Activated CD4-positive, CD25-positive, alpha-beta regulatory T cell (primary cell): ENCODE data around the gene KIR2DL1.
"Not testable (repeated sequence)": the region's sequence is repeated elsewhere in the genome, so short reads cannot be mapped to it uniquely, and the experiment has no call there.

Source experiments
- DNase-seq, 4 experiments: peaks; one replicate each; lab custom pipeline; 2025; lab: John Stamatoyannopoulos, UW

The KIR2DL1 gene

GRCh38 chr19:54824416-54824815 lies 54.8 kb downstream of the KIR2DL1 start:
- not testable (repeated sequence) for DNase-seq

- not testable (repeated sequence) for DNase-seq
These were observed 55.7 kb downstream of the KIR2DL1 start for GRCh38 chr19:54825326-54825725.

GRCh38 chr19:54828064-54828463 lies 58.5 kb downstream of the KIR2DL1 start:
- not testable (repeated sequence) for DNase-seq

DNA sequence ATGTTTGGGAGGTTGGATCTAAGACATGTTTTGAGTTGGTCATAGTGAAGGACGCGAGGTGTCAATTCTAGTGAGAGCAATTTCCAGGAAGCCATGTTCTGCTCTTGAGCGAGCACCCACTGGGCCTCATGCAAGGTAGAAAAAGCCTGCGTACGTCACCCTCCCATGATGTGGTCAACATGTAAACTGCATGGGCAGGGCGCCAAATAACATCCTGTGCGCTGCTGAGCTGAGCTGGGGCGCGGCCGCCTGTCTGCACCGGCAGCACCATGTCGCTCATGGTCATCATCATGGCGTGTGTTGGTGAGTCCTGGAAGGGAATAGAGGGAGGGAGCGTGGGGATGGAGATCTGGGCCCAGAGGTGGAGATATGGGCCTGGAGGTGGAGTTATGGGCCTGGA lies 62.9 kb downstream of the KIR2DL1 start, which contains the start of gene KIR2DS4:
Gene KIR2DS4, plus strand, starts transcription at position 181 of the 400 bp plus-strand sequence.
- not testable (repeated sequence) for DNase-seq
